Erythroblast (primary cell): ENCODE data around the gene SFTA2.

ENCODE experiments used
- GATA1 ChIP-seq: IDR thresholded peaks from 2 replicates; pipeline ENCODE4 v1.6.1; 2011; ENCODE audit warnings: low read depth, mild to moderate bottlenecking, control low read depth, low read length, moderate library complexity
- POLR2A ChIP-seq: IDR thresholded peaks from 2 replicates; pipeline ENCODE4 v1.6.1; 2011; ENCODE audit warnings: mild to moderate bottlenecking, low read length

DNA sequence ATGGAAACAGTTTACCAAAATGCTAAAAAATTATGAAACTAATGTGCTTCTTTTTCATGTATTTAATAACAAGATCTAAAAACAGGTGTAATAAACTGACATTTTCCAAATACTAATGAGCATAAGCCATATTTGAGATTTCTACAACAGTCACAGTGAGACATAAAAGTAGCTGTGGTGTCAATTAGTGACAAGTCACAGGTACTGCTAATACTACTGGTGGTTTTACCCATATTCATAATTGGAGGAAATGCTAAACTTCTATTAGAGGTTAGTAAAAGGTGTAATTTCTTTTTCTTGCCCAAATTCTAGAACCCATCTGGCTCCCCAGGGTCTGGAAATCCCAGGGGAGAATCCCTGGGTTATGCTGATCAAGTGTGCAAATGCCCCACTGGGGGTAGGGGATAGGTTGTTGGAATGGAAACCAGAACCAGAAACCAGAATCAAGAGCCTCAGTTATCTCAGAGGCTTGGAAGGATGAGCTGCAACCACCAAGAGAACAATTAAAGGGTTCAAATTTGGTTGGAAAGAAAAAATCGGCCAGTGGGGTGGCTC lies 31.0 kb downstream of the SFTA2 start:
- no peak for TF ChIP-seq POLR2A
- TF ChIP-seq GATA1: no peak
